HCT116 (cell line): Measurements from ENCODE around the gene ERC2. TPM values are rescaled to one million over a fixed set of nuclear protein-coding genes. Genes with fewer than 3 reads are reported as not detected.

Experiments used
- ATAC-seq: fragments of 200-7000 bp; cut with Tn5 transposase; 2 replicates; pipeline ENCODE4 v1.9.1; 2020; ENCODE audit warnings: mild to moderate bottlenecking, moderate library complexity
- BruUV-seq: library from RNA; stranded (reverse); fragments of 400-500 nt; replicated peaks from 2 replicates; lab custom pipeline; 2021; lab: Mats Ljungman, UMichigan
- CTCF ChIA-PET: fragments of 300-600 bp; sonication (Branson Sonifier 250); formaldehyde crosslinking; loops from one replicate; lab custom pipeline; 2021; ENCODE audit warnings: antibody characterized with exemption; lab: Charles Lee
- POLR2A ChIA-PET: fragments of 300-600, 350-600 bp; sonication (Branson Sonifier 250); formaldehyde crosslinking; loops from one replicate; lab custom pipeline; 2021; ENCODE audit warnings: antibody characterized with exemption; lab: Charles Lee
- RAD21 ChIA-PET, 2 experiments: fragments of 300-600 bp; sonication (Branson Sonifier 250); formaldehyde crosslinking; loops; one replicate each; lab custom pipeline; 2023; ENCODE audit warnings: low total read pairs in 2 of 2; ENCODE audit not compliant: uncharacterized antibody in 2 of 2, unreplicated experiment in 2 of 2, low non-redundant PET in 1 of 2; lab: Charles Lee
- DNase-seq: peaks from one replicate; pipeline ENCODE4 v3.0.0-alpha.2; 2010; ENCODE audit warnings: low read depth, low spot score
- H2AFZ ChIP-seq: fragments of 200-600 bp; shearing (Covaris generic), sonication (generic); 2 replicates; pipeline ENCODE4 v1.6.1; 2017; ENCODE audit warnings: low read depth, mixed run types, mixed read lengths, antibody characterized with exemption, low read length; ENCODE audit not compliant: poor library complexity, severe bottlenecking
- H3K27ac ChIP-seq: 2 replicates; pipeline ENCODE4 v1.5.1; 2012; ENCODE audit warnings: low read depth, low read length
- H3K27me3 ChIP-seq: fragments of 200-600 bp; sonication (generic); 2 replicates; pipeline ENCODE4 v1.6.1; 2016; ENCODE audit warnings: mixed run types, low read length, mixed read lengths; ENCODE audit not compliant: insufficient read depth
- H3K36me3 ChIP-seq, 2 experiments: fragments of 200-500 bp in 1 of 2; fragments of 200-600 bp in 1 of 2; sonication (Bioruptor generic) in 1 of 2; sonication (generic) in 1 of 2; 2 replicates each; pipeline versions ENCODE4 v1.5.1 to v1.6.1; 2014 to 2016; ENCODE audit warnings: low read length in 2 of 2, inconsistent platforms in 1 of 2, mixed read lengths in 1 of 2, mixed run types in 1 of 2; ENCODE audit not compliant: insufficient read depth in 2 of 2, control insufficient read depth in 1 of 2
- H3K4me1 ChIP-seq, 2 experiments: fragments of 200-600 bp in 1 of 2; sonication (generic) in 1 of 2; 2 replicates each; pipeline versions ENCODE4 v1.5.1 to v1.6.1; 2012 to 2017; ENCODE audit warnings: low read length in 2 of 2, inconsistent platforms in 1 of 2, mild to moderate bottlenecking in 1 of 2, mixed read lengths in 1 of 2, mixed run types in 1 of 2, moderate library complexity in 1 of 2; ENCODE audit not compliant: insufficient read depth in 2 of 2, control insufficient read depth in 1 of 2
- H3K4me2 ChIP-seq: fragments of 200-600 bp; sonication (generic); 2 replicates; pipeline ENCODE4 v1.6.1; 2017; ENCODE audit warnings: mixed run types, low read length, mixed read lengths
- H3K4me3 ChIP-seq, 2 experiments: fragments of 200-600 bp in 1 of 2; sonication (generic) in 1 of 2; replicated peaks in 1 of 2; 2 replicates each; pipeline ENCODE4 v1.5.1; 2011 to 2016; ENCODE audit warnings: low read length in 2 of 2, control low read depth in 1 of 2, low read depth in 1 of 2, mild to moderate bottlenecking in 1 of 2, mixed read lengths in 1 of 2, mixed run types in 1 of 2
- H3K79me2 ChIP-seq: fragments of 200-600 bp; sonication (generic); 2 replicates; pipeline ENCODE4 v1.6.1; 2017; ENCODE audit warnings: mild to moderate bottlenecking, mixed run types, low read length, moderate library complexity, mixed read lengths; ENCODE audit not compliant: insufficient read depth
- H3K9ac ChIP-seq: fragments of 200-600 bp; sonication (generic); 2 replicates; pipeline ENCODE4 v1.6.1; 2016; ENCODE audit warnings: low read length, mixed read lengths
- H3K9me2 ChIP-seq: fragments of 200-600 bp; sonication (generic), shearing (Covaris generic); 2 replicates; pipeline ENCODE4 v1.6.1; 2017; ENCODE audit warnings: mixed run types, mild to moderate bottlenecking, moderate library complexity; ENCODE audit not compliant: insufficient read depth
- H3K9me3 ChIP-seq, 2 experiments: fragments of 200-500 bp in 1 of 2; fragments of 200-600 bp in 1 of 2; sonication (Bioruptor generic) in 1 of 2; sonication (generic) in 1 of 2; 2 replicates each; pipeline ENCODE4 v1.6.1; 2014 to 2017; ENCODE audit warnings: low read length in 2 of 2, mixed read lengths in 2 of 2, inconsistent platforms in 1 of 2, low read depth in 1 of 2, mild to moderate bottlenecking in 1 of 2, mixed run types in 1 of 2, moderate library complexity in 1 of 2; ENCODE audit not compliant: control insufficient read depth in 1 of 2, insufficient read depth in 1 of 2
- H4K20me1 ChIP-seq: fragments of 200-600 bp; sonication (generic), shearing (Covaris generic); 2 replicates; pipeline ENCODE4 v1.6.1; 2017; ENCODE audit warnings: mixed run types, mild to moderate bottlenecking, moderate library complexity; ENCODE audit not compliant: insufficient read depth
- ATF3 ChIP-seq: IDR thresholded peaks from 2 replicates; pipeline ENCODE4 v1.6.1; 2012
- CEBPB ChIP-seq: IDR thresholded peaks from 2 replicates; pipeline ENCODE4 v1.6.1; 2012; ENCODE audit warnings: low read depth
- CTCF ChIP-seq, 3 experiments: fragments of 200-600 bp in 1 of 3; sonication (generic) in 1 of 3; IDR thresholded peaks in 2 of 3; conservative IDR thresholded peaks in 1 of 3; 2 replicates each; pipeline ENCODE4 v1.5.1; 2012 to 2017; ENCODE audit warnings: low read depth in 2 of 3, low read length in 2 of 3, antibody characterized with exemption in 1 of 3, borderline replicate concordance in 1 of 3, control low read depth in 1 of 3, mild to moderate bottlenecking in 1 of 3, mixed read lengths in 1 of 3, mixed run types in 1 of 3, moderate library complexity in 1 of 3; ENCODE audit not compliant: insufficient read depth in 1 of 3
- EGR1 ChIP-seq: IDR thresholded peaks from 2 replicates; pipeline ENCODE4 v1.6.1; 2012; ENCODE audit warnings: low read depth
- ELF1 ChIP-seq: IDR thresholded peaks from 2 replicates; pipeline ENCODE4 v1.6.1; 2012; ENCODE audit warnings: low read depth, borderline replicate concordance
- EZH2 ChIP-seq: fragments of 200-600 bp; sonication (generic); IDR thresholded peaks from 2 replicates; pipeline ENCODE4 v1.6.1; 2017; ENCODE audit warnings: antibody characterized with exemption, mixed run types
- EZH2phosphoT487 ChIP-seq: fragments of 200-600 bp; IDR thresholded peaks from 2 replicates; pipeline ENCODE4 v1.6.1; 2018; ENCODE audit warnings: antibody characterized with exemption, borderline replicate concordance
- FOSL1 ChIP-seq: IDR thresholded peaks from 2 replicates; pipeline ENCODE4 v1.6.1; 2012; ENCODE audit warnings: low read depth
- MAX ChIP-seq: IDR thresholded peaks from 2 replicates; pipeline ENCODE4 v1.6.1; 2012
- POLR2A ChIP-seq: IDR thresholded peaks from 2 replicates; pipeline ENCODE4 v1.7.0; 2011; ENCODE audit warnings: borderline replicate concordance; ENCODE audit not compliant: insufficient read depth, insufficient read length; ENCODE audit errors: extremely low read depth
- RAD21 ChIP-seq: IDR thresholded peaks from 2 replicates; pipeline ENCODE4 v1.6.1; 2012; ENCODE audit warnings: low read depth, mild to moderate bottlenecking
- SIN3A ChIP-seq: IDR thresholded peaks from 2 replicates; pipeline ENCODE4 v1.6.1; 2012; ENCODE audit warnings: low read depth
- SP1 ChIP-seq: IDR thresholded peaks from 2 replicates; pipeline ENCODE4 v1.6.1; 2012; ENCODE audit warnings: low read depth
- SRF ChIP-seq: IDR thresholded peaks from 2 replicates; pipeline ENCODE4 v1.6.1; 2012; ENCODE audit warnings: low read depth
- TCF7L2 ChIP-seq: IDR thresholded peaks from 2 replicates; pipeline ENCODE4 v1.7.0; 2011; ENCODE audit warnings: borderline replicate concordance, inconsistent platforms; ENCODE audit not compliant: insufficient read depth, insufficient read length; ENCODE audit errors: extremely low read depth
- YY1 ChIP-seq: IDR thresholded peaks from 2 replicates; pipeline ENCODE4 v1.6.1; 2011; ENCODE audit warnings: low read length, low read depth, moderate library complexity, mild to moderate bottlenecking; ENCODE audit not compliant: insufficient replicate concordance; ENCODE audit errors: extremely low read depth
- ZBTB33 ChIP-seq: IDR thresholded peaks from 2 replicates; pipeline ENCODE4 v1.6.1; 2011; ENCODE audit warnings: mild to moderate bottlenecking, low read length, moderate library complexity; ENCODE audit not compliant: insufficient replicate concordance; ENCODE audit errors: extremely low read depth
- ZFX ChIP-seq: fragments of 450-650 bp; IDR thresholded peaks from 2 replicates; pipeline ENCODE4 v1.6.1; 2017
- ZNF274 ChIP-seq: fragments of 200-500 bp; sonication (Bioruptor generic); IDR thresholded peaks from 2 replicates; pipeline ENCODE4 v1.6.1; 2014; ENCODE audit warnings: mild to moderate bottlenecking, low read depth, low read length, inconsistent platforms
- intact Hi-C: fragments of 100-400 bp; cut with micrococcal nuclease; formaldehyde crosslinking; loops from 2 replicates; pipeline ENCODE4 v1.10.0; 2022
- total RNA-seq: library from RNA; stranded (reverse); gene quantifications from one replicate; pipeline ENCODE4 v1.2.1, GENCODE V29; 2021; ENCODE audit not compliant: unreplicated experiment

The ERC2 gene
- total RNA-seq, 1 experiment from 2014 or later = not detected

- intact Hi-C loops = no loop called here
- Histone ChIP-seq H3K9me3 (peaks cover 3 to 12% of the 10 kb centered on the region in 2 experiments; a peak in 2 of 4 replicates), H3K4me3 (no peak overlapping the region), H2AFZ (no peak overlapping the region), H4K20me1 (no peaks in the 10 kb centered on the region), H3K4me1 (no peaks in the 10 kb centered on the region), H3K79me2 (no peaks in the 10 kb centered on the region), H3K9ac (no peak overlapping the region), H3K36me3 (no peaks in the 10 kb centered on the region), H3K27me3 (no peaks in the 10 kb centered on the region), H3K4me2 (no peak overlapping the region), H3K27ac (no peak overlapping the region), H3K9me2 (no peaks in the 10 kb centered on the region)
- no peak for ATAC-seq
- no peak for DNase-seq
- ChIA-PET POLR2A (no interaction called here), CTCF (no interaction called here), RAD21 (no interaction called here)
- BruUV-seq = no TSS peak
- TF ChIP-seq MAX (no peak), TCF7L2 (no peak), SRF (no peak), ZFX (no peak), RAD21 (no peak), CTCF (IDR thresholded peaks at IDR 0.05 in 2 of 3, conservative IDR thresholded peaks at IDR 0.05 in 1 of 3; ENCODE audit: borderline replicate concordance in 1 of 3, insufficient read depth in 1 of 3, low read depth in 2 of 3, low read length in 2 of 3) (no peak), SP1 (no peak), ELF1 (no peak), EZH2phosphoT487 (no peak), YY1 (no peak), ATF3 (no peak), ZNF274 (no peak), EZH2 (no peak), EGR1 (no peak), ZBTB33 (no peak), FOSL1 (no peak), POLR2A (no peak), CEBPB (no peak), SIN3A (no peak)
Observed at GRCh38 chr3:55692295-55692956, 775.8 kb downstream of the ERC2 start.
